Measurements from ENCODE around the gene KCNV2.

Gene KCNV2

GRCh38 chr9:2758162-2758897, 41.0 kb downstream of the KCNV2 start:
- no peak overlapping the region for H3K4me3 ChIP-seq (ENCODE audit: low read depth, low read length)

DNA sequence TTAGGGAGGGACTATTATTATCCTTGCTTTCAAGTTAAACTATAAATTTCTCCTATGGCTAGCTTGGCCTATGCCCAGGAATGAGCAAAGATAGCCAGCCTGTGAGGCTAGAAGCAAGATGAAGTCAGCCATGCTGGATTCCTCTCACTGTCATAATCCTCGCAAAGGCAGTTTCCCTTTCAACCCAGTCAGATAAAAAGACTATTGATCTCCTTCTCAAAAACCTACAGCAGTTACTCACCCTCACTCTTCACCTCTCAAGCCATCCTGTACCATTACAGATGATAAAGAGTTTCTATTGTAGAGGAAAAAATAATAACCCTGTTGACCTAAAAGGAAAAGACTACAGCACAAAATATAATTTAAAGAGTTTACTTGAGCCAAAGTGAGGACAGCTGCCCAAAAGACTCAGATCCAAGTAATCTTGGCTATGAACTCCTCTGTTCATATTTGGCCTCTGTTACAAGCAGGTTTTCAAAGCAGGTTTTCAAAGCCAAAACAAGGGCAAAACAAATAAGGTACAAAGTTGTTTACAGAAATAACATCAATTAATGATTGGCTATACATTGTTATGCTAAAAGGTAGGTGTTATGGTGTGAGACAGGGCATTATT, 41.7 kb downstream of the KCNV2 start:
- no peak overlapping the region for H3K4me3 ChIP-seq (ENCODE audit: low read depth, low read length)

- H3K4me3 ChIP-seq (ENCODE audit: low read depth, low read length) = no peak overlapping the region
Observed at GRCh38 chr9:2761424-2761823, 44.1 kb downstream of the KCNV2 start.

- no peak overlapping the region for H3K4me3 ChIP-seq (ENCODE audit: low read depth, low read length)
Observed at GRCh38 chr9:2764353-2764752, 47.0 kb downstream of the KCNV2 start.

DNA sequence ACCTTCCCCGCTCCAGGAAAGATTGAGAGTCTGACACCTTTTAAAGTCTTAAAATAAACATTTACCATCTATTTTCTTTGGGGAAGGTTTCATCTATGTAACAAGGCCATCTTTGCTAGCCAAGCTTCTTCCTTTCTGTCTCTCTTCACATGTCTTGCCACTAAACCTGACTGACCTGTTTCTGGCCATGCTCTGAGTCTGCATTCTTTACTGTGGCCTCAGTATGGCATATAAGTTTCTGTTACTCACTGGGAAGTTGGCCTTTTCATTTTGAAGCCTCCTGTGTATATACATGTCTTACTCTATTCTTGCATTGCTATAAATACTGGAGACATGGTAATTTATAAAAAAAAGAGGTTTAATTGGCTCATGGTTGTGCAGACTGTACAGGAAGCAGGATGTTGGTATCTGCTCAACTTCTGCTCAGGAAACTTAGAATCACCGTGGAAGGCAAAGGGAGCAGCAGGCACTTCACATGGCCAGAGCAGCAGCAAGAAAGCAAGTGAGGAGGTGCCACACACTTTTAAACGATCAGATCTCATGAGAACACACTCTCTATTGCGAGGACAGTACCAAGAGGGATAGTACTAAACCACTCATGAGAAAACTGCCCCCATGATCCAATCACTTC, 48.1 kb downstream of the KCNV2 start:
- no peak overlapping the region for H3K4me3 ChIP-seq (ENCODE audit: low read depth, low read length)

GRCh38 chr9:2767800-2768677, 50.7 kb downstream of the KCNV2 start:
- H3K4me3 ChIP-seq (ENCODE audit: low read depth, low read length) = no peak overlapping the region

DNA sequence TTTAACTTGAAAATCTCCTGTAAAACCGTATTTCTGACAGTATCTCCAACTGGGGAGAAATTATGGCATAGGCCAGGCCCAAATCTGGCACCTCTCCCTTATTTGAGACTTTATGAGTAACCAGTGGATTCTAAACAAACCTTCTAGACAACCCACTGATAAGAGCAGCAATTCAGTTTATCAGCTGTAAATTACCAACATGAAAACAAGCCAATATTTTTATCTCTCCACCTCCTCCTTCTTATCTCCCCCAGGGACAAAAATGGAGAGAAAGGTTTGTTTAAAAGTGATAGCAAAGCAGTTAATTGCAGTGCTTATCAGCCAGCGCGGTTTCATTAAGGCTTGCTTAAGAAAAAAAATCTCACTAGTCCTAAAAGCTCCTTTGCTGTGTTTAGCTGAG, 53.8 kb downstream of the KCNV2 start:
- no peak overlapping the region for H3K4me3 ChIP-seq (ENCODE audit: low read depth, low read length)

GRCh38 chr9:2771661-2772060, 54.4 kb downstream of the KCNV2 start:
- H3K4me3 ChIP-seq (ENCODE audit: low read depth, low read length) = no peak overlapping the region

- H3K4me3 ChIP-seq (ENCODE audit: low read depth, low read length) = no peak overlapping the region
Observed at GRCh38 chr9:2777454-2777853, 60.1 kb downstream of the KCNV2 start.

DNA sequence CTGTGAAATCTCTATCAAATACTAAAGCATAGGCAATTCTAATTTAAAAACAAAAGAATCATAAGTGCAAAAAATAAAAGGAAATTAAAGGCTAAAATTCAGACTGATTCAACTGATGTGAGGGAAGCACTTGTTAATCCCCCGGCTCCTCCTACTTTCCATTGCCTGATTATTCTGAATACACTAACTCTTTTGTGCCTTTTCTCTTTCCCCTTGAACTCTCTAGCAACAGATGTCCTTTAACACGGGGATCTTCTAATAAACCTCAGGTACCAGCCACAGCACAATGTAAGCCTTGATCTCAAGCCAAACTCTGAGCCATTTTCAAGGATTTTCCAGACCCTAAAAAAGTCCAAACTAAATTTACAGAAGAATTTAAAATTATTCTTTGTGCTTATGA, 61.5 kb downstream of the KCNV2 start:
- H3K4me3 ChIP-seq (ENCODE audit: low read depth, low read length) = no peak overlapping the region

All from iPS-11a (cell line).